Muscle layer of duodenum (tissue), 2 donors: ENCODE measurements around the gene PLA2G5.

Experiments used
- H3K27ac ChIP-seq: one replicate; pipeline ENCODE4 v1.7.0; 2013; ENCODE audit warnings: mild to moderate bottlenecking, low read length
- H3K27me3 ChIP-seq: one replicate; pipeline ENCODE4 v1.7.0; 2013; ENCODE audit warnings: low read depth, mild to moderate bottlenecking, control low read depth, low read length
- H3K36me3 ChIP-seq, 2 donors: one replicate each; pipeline ENCODE4 v1.7.0; 2013; ENCODE audit warnings: low read length in 2 of 2, control low read depth in 1 of 2, mild to moderate bottlenecking in 1 of 2; ENCODE audit not compliant: insufficient read depth in 2 of 2, control insufficient read depth in 1 of 2
- H3K4me1 ChIP-seq, 2 donors: one replicate each; pipeline ENCODE4 v1.7.0; 2013; ENCODE audit warnings: low read length in 2 of 2, mild to moderate bottlenecking in 2 of 2, control low read depth in 1 of 2, moderate library complexity in 1 of 2; ENCODE audit not compliant: insufficient read depth in 2 of 2, control insufficient read depth in 1 of 2
- H3K4me3 ChIP-seq, 2 donors: one replicate each; pipeline ENCODE4 v1.7.0; 2013; ENCODE audit warnings: low read length in 2 of 2, low read depth in 1 of 2, mild to moderate bottlenecking in 1 of 2
- H3K9me3 ChIP-seq, 2 donors: one replicate each; pipeline ENCODE4 v1.7.0; 2013; ENCODE audit warnings: low read length in 2 of 2, control low read depth in 1 of 2, mild to moderate bottlenecking in 1 of 2; ENCODE audit not compliant: control insufficient read depth in 1 of 2
- donor health status: healthy.

Gene PLA2G5

DNA sequence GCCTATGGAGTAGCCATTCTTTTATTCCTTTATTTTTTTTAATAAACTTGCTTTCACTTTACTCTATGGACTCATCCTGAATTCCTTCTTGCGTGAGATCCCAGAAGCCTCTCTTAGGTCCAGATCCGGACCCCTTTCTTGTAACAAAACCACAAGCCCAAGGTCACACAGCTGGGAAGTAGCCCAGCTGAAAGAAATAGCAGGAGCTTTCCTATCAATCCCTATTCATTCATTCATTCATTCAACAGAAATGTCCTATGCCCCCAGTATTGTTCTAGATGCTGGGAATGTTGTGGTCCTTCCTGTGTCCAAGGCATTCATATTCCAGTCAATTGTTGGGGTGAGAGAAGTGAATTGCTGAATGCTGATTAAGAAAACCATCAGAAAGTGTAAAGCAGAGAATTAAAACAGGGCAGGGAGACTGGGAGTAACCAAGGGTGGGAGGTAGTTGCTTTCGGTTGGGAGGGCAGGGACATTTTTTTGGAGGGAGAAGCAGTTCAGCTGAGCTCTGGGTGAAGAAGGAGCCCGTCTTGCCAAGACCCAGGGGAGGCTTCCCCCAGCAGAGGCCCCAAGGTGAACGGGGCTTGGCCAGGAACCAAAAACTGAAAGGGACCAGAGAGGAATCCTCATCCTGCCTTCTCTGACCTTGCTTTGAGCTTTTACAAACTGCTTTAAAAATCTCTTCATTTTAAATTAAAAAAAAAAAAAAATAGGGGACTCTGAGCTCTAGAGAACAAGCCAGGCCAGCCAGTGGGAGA, 38.6 kb downstream of the PLA2G5 start:
- no peaks in the 10 kb centered on the region for H3K4me1 ChIP-seq
- no peaks in the 10 kb centered on the region for H3K27me3 ChIP-seq
- H3K36me3 ChIP-seq = no peaks in the 10 kb centered on the region
- no peak overlapping the region for H3K4me3 ChIP-seq
- H3K9me3 ChIP-seq = no peaks in the 10 kb centered on the region
- H3K27ac ChIP-seq = no peak overlapping the region

DNA sequence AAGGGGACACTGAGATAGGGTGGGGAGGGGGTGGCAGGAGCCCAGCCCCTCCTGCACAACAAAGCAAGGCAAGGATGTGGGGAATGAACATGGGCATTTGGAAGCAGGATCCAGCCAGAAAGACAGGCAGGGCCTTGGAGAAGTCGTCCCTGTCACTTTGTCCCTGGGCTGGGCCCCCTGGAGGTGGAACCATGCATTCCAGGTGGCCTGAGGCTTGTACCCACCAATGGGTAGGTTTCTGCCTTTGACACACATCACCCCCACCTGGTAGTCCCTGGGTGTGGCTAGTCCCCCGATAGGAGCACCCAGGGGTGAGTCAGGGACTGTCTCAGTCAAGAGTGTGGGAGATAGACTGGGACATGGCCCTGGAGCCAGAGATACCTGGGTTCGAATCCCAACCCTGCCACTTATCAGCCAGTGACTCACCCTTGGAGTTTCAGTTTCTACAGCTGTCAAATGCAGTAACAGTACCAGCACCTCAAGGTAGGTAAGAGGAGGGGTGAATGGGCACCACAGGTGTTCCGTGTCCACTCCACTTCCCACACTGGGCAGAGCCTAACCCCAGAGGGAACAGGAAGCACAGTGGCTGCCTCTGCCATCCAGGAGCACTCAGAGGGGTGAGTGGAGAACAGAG, 39.3 kb downstream of the PLA2G5 start:
- no peak overlapping the region for H3K4me3 ChIP-seq
- H3K9me3 ChIP-seq = no peaks in the 10 kb centered on the region
- no peaks in the 10 kb centered on the region for H3K27me3 ChIP-seq
- no peaks in the 10 kb centered on the region for H3K4me1 ChIP-seq
- no peak overlapping the region for H3K27ac ChIP-seq
- H3K36me3 ChIP-seq = no peaks in the 10 kb centered on the region

DNA sequence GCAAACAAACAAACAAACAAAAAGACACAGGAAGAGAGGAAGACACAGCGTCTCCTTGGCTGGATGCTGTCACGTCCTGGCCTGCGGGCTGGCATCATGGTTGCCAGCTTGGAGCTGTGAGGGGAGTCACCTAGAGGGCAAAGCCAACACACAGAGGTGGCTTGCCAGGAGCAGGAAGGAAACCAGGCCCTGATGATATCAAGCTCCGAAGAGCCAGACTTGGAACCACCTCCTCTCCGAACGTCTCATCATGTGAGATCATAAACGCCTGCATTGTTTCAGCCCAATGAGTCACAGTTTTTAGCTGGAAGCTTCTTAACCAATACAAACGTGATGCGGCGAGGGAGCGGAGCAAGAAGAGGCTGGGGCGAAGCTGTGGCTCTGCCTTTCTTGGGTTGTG, 40.7 kb downstream of the PLA2G5 start:
- H3K36me3 ChIP-seq = no peaks in the 10 kb centered on the region
- no peak overlapping the region for H3K27ac ChIP-seq
- H3K4me3 ChIP-seq = no peak overlapping the region
- H3K9me3 ChIP-seq = no peaks in the 10 kb centered on the region
- H3K4me1 ChIP-seq = no peaks in the 10 kb centered on the region
- no peaks in the 10 kb centered on the region for H3K27me3 ChIP-seq

DNA sequence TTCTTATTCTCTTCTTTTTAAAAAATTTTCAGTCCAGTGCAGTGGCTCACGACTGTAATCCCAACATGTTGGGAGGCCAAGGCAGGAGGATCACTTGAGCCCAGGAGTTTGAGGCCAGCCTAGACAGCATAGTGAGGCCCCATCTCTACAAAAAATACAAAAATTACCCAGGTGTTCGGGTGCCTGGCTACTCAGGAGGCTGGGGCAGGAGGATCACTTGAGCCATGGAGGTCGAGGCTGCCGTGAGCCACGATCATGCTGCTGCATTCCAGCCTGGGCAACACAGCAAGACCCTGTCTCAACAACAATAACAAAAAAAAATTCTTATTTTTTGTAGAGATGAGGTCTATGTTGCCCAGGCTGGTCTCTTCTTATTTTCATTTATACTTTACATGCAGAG, 41.5 kb downstream of the PLA2G5 start:
- Histone ChIP-seq H3K4me3 (no peak overlapping the region), H3K36me3 (no peaks in the 10 kb centered on the region), H3K9me3 (no peaks in the 10 kb centered on the region), H3K4me1 (no peaks in the 10 kb centered on the region), H3K27me3 (no peaks in the 10 kb centered on the region), H3K27ac (no peak overlapping the region)

DNA sequence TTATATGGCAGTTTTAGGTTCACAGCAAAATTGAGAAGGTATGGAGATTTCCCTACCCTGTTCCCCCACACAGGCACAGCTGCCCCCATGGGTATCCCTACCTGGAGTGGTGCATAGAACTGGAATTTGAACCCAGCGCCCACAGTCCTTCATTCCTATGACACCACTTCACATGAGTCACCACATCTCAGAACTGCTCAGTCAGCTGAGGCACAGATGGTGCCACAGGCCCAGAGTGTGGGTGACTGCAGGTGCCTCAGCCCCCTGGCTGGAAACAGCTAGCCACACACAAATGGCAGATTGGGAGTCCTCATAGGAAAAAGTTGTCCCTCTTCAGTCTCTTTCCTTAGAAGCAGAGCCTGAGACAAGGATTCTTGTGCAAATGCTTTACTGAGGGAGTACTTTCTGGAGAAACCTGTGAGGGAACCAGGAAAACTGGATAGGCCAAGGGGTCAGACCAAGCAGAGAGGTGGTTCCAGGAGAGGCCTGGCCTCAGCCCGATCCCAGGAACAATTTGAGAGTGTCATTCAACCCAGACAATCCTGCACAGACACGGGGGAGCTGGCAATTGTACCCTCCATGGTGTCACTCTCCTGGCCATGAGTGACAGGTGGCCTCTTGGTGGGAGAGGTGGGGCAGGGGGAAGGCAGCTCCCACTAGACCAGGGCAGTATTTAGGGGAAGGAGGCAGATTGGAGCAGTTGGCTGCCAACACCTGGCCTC, 42.4 kb downstream of the PLA2G5 start:
- H3K27me3 ChIP-seq = no peaks in the 10 kb centered on the region
- H3K9me3 ChIP-seq = no peaks in the 10 kb centered on the region
- H3K4me3 ChIP-seq = no peak overlapping the region
- H3K27ac ChIP-seq = no peak overlapping the region
- no peaks in the 10 kb centered on the region for H3K36me3 ChIP-seq
- H3K4me1 ChIP-seq = no peaks in the 10 kb centered on the region

DNA sequence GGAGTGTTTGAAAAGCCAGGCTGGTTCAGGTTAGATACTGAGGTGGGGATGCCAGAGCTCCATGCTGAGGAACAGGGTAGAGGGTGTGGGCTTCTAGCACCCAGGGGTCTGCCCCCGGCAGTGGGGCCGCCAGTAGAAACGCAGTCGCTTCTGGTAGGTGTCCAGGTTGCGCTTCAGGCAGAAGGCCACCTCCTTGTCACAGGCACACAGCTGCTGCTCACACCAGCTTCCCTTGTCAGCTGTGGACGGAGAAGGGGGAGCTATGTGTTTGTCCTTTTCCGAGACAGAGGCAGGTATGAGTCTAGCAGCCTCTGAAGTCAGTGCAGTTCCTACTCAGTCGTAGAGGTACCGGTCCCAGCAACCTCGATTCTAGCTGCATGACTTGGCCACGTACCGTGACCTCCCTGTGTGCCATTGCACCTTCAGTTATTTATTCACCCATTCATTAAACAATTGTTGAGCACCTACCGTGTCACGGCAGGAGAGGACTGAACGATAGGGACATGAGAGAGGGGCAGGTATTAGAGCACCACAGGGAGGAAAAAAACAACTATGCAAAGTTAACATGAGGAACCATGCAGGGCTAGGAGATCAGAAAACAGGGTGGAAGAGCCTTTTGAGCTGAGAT, 44.1 kb downstream of the PLA2G5 start:
- Histone ChIP-seq H3K9me3 (no peaks in the 10 kb centered on the region), H3K4me3 (no peak overlapping the region), H3K27me3 (no peaks in the 10 kb centered on the region), H3K36me3 (no peaks in the 10 kb centered on the region), H3K27ac (no peak overlapping the region), H3K4me1 (no peaks in the 10 kb centered on the region)

DNA sequence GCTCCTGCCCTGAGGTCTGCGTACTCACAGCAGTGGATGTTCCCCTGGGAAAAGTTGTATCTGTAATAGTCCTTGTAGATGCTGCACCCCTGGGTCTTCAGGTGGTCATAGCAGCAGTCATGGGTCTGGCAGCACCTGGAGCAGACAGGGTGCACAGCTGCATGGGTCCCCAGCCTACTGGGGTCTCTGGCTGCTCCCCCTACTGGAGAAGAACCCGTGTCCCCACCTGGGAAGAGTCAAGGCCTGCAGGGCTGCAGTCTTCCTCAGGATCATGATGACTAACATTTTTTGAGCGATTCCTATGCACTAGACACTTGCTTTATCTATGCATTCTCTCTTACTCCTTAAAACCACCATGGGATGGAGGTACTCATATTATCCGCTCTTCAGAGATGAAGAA, 45.5 kb downstream of the PLA2G5 start:
- Histone ChIP-seq H3K27me3 (no peaks in the 10 kb centered on the region), H3K36me3 (no peaks in the 10 kb centered on the region), H3K4me1 (no peaks in the 10 kb centered on the region), H3K27ac (no peak overlapping the region), H3K9me3 (no peaks in the 10 kb centered on the region), H3K4me3 (no peak overlapping the region)

DNA sequence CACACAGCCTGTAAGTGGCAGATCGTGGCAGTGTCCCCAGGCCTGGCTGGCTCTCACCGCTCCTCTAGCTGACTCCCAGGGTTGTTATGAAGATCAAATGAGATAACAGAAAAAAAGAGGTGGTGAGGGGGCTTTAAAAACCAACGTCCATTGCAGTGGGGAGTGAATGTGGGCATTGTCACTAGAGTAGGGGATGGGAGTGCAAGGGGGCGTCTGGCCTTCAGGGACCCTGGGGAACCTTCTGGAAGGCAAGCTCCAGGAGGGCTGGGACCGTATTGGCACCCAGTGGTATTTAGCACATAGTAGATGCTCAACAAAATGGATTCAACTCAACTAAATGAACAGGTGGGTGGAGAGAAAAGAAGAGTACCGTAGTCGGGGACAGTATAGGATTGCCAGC, 45.9 kb downstream of the PLA2G5 start:
- no peak overlapping the region for H3K27ac ChIP-seq
- no peaks in the 10 kb centered on the region for H3K4me1 ChIP-seq
- H3K27me3 ChIP-seq = no peaks in the 10 kb centered on the region
- H3K36me3 ChIP-seq = no peaks in the 10 kb centered on the region
- no peak overlapping the region for H3K4me3 ChIP-seq
- no peaks in the 10 kb centered on the region for H3K9me3 ChIP-seq

DNA sequence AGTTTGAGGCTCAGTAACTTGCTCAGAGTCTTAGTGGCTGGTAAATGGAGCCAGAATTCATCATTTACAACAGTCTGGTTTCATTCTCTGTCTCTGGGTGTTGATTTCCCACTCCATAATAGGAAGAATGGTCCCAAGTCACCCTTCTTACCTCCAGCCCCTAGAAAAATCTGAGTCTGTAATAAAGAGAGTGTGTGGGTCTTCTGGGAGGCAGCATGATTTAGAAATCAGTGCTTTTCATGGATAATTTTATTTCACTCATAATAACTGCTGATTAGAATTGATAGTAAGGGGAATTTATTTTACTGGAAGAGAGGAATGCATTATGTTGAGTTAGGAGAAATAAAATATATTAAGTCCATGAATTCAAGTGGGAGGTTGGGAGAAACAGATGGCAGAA, 47.2 kb downstream of the PLA2G5 start:
- H3K4me3 ChIP-seq = no peak overlapping the region
- no peak overlapping the region for H3K27ac ChIP-seq
- H3K4me1 ChIP-seq = no peaks in the 10 kb centered on the region
- H3K27me3 ChIP-seq = no peaks in the 10 kb centered on the region
- H3K9me3 ChIP-seq = no peaks in the 10 kb centered on the region
- no peaks in the 10 kb centered on the region for H3K36me3 ChIP-seq

DNA sequence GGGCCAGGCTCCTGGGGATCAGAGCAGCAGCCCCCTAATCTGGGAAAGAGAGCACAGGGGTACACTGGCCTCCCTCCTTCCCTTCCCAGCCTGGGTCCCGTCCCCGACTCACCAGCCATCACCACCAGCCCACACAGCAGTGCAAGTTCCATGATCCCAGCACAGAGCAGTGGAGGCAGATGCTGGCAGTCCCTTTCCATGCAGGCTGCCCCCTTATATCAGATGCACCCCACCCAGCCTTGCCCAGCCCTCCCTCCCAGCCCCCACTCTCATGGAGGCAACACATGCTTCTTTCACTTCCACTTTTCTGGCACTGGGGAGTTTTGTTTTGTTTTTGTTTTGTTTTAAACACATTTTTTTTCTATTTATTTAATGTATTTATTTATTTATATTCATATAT, 49.4 kb downstream of the PLA2G5 start, which contains the start of gene PLA2G2D:
Gene PLA2G2D (minus strand): TSS at position 190 of the 400 bp plus-strand sequence. CDS start 38 bp downstream, at position 152.
- Histone ChIP-seq H3K36me3 (no peaks in the 10 kb centered on the region), H3K9me3 (no peaks in the 10 kb centered on the region), H3K27ac (no peak within 1 kb of the TSS), H3K27me3 (no peaks in the 10 kb centered on the region), H3K4me1 (peaks cover 0 to 5% of the 10 kb centered on the region in 2 donors), H3K4me3 (no peak within 1 kb of the TSS)

DNA sequence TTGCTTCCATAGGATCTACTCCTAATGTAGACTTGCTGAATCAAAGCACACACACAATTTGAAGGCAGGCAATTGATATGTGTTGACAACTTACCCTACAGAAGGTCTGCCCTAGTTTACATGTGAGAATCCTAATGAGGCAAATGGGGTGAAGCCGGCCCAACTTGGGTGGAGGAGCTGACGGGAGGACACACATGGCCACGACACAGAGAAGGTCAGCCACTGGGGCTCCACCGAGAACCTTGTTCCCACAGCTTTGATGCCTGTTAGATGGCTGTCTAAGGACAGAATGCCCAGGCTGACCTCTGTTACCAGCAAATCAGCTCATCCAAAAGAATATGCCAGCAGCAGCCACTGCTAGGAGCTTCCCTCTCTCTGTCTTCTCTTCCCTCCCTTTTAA, 50.8 kb downstream of the PLA2G5 start:
- Histone ChIP-seq H3K9me3 (no peaks in the 10 kb centered on the region), H3K27ac (no peak overlapping the region), H3K4me3 (no peak overlapping the region), H3K36me3 (no peaks in the 10 kb centered on the region), H3K27me3 (no peaks in the 10 kb centered on the region), H3K4me1 (peaks cover 0 to 10% of the 10 kb centered on the region in 2 donors)
